ENCODE measurements around the gene PURB. TPM values are rescaled to one million over a fixed set of nuclear protein-coding genes. Genes with fewer than 3 reads are reported as not detected.
"Not testable (repeated sequence)": the region's sequence is repeated elsewhere in the genome, so short reads cannot be mapped to it uniquely, and the experiment has no call there.

The PURB gene
- total and polyA plus RNA-seq, 2 donors, result 13.3 to 54.9 TPM

- DNase-seq (ENCODE audit: extremely low spot score), result no peak
- Histone ChIP-seq H3K4me3 (ENCODE audit: low read depth, low read length) (no peak overlapping the region), H3K4me1 (ENCODE audit: insufficient read depth) (no peaks in the 10 kb centered on the region), H3K36me3 (ENCODE audit: insufficient read depth) (no peaks in the 10 kb centered on the region), H3K27ac (ENCODE audit: low read depth) (no peak overlapping the region)
- 48% methylated on average over 3 of the region's 3 CpGs for WGBS
Measured at GRCh38 chr7:44882899-44883298, 2.4 kb downstream of the PURB start.

- no peaks in the 10 kb centered on the region for H3K4me1 ChIP-seq (ENCODE audit: insufficient read depth)
- peak overlapping the region; percentile 19 for H3K27ac ChIP-seq (ENCODE audit: low read depth)
- DNase-seq (ENCODE audit: extremely low spot score), result no peak
- H3K4me3 ChIP-seq (ENCODE audit: low read depth, low read length), result peak overlapping the region; percentile 13
- no peaks in the 10 kb centered on the region for H3K36me3 ChIP-seq (ENCODE audit: insufficient read depth)
Measured at GRCh38 chr7:44881610-44882009, 3.7 kb downstream of the PURB start.

- WGBS, result 35% methylated on average over 1 of the region's 1 CpG
- no peak overlapping the region for H3K4me3 ChIP-seq (ENCODE audit: low read depth, low read length)
- no peak for DNase-seq (ENCODE audit: extremely low spot score)
- H3K36me3 ChIP-seq (ENCODE audit: insufficient read depth), result no peaks in the 10 kb centered on the region
- no peaks in the 10 kb centered on the region for H3K4me1 ChIP-seq (ENCODE audit: insufficient read depth)
- H3K27ac ChIP-seq (ENCODE audit: low read depth), result no peak overlapping the region
Measured at GRCh38 chr7:44881066-44881600, 4.2 kb downstream of the PURB start.

- H3K36me3 ChIP-seq (ENCODE audit: insufficient read depth), result no peaks in the 10 kb centered on the region
- no peaks in the 10 kb centered on the region for H3K4me1 ChIP-seq (ENCODE audit: insufficient read depth)
- no peak overlapping the region for H3K4me3 ChIP-seq (ENCODE audit: low read depth, low read length)
- 38% methylated on average over 4 of the region's 4 CpGs for WGBS
- H3K27ac ChIP-seq (ENCODE audit: low read depth), result no peak overlapping the region
- DNase-seq (ENCODE audit: extremely low spot score), result no peak
Measured at GRCh38 chr7:44880317-44881018, 4.9 kb downstream of the PURB start.

- Histone ChIP-seq H3K4me3 (ENCODE audit: low read depth, low read length) (no peak overlapping the region), H3K27ac (ENCODE audit: low read depth) (no peak overlapping the region), H3K4me1 (ENCODE audit: insufficient read depth) (no peaks in the 10 kb centered on the region), H3K36me3 (ENCODE audit: insufficient read depth) (no peaks in the 10 kb centered on the region)
- no peak for DNase-seq (ENCODE audit: extremely low spot score)
- WGBS, result 75% methylated on average over 4 of the region's 4 CpGs
Measured at GRCh38 chr7:44876393-44876792, 8.9 kb downstream of the PURB start.

GRCh38 chr7:44875241-44875640 is 10.1 kb downstream of the PURB start:
- H3K27ac ChIP-seq (ENCODE audit: low read depth), result no peak overlapping the region
- 82% methylated on average over 11 of the region's 11 CpGs for WGBS
- H3K4me3 ChIP-seq (ENCODE audit: low read depth, low read length), result no peak overlapping the region
- no peaks in the 10 kb centered on the region for H3K4me1 ChIP-seq (ENCODE audit: insufficient read depth)
- no peaks in the 10 kb centered on the region for H3K36me3 ChIP-seq (ENCODE audit: insufficient read depth)
- no peak for DNase-seq (ENCODE audit: extremely low spot score)

GRCh38 chr7:44872787-44873186 is 12.5 kb downstream of the PURB start:
- H3K27ac ChIP-seq (ENCODE audit: low read depth), result no peak overlapping the region
- H3K4me3 ChIP-seq (ENCODE audit: low read depth, low read length), result no peak overlapping the region
- 98% methylated on average over 1 of the region's 1 CpG for WGBS

GRCh38 chr7:44871918-44872317 is 13.4 kb downstream of the PURB start:
- not testable (repeated sequence) for DNase-seq (ENCODE audit: extremely low spot score); H3K4me1 ChIP-seq (ENCODE audit: insufficient read depth); H3K36me3 ChIP-seq (ENCODE audit: insufficient read depth); H3K27ac ChIP-seq (ENCODE audit: low read depth); H3K4me3 ChIP-seq (ENCODE audit: low read depth, low read length)
- WGBS, result 95% methylated on average over 23 of the region's 23 CpGs

More at GRCh38 chr7:44872787-44873186, 12.5 kb downstream of the PURB start:
- Histone ChIP-seq H3K36me3 (ENCODE audit: insufficient read depth) (no peaks in the 10 kb centered on the region), H3K4me1 (ENCODE audit: insufficient read depth) (no peaks in the 10 kb centered on the region)
- DNase-seq (ENCODE audit: extremely low spot score), result no peak

GRCh38 chr7:44870780-44871179 is 14.6 kb downstream of the PURB start:
- H3K27ac ChIP-seq (ENCODE audit: low read depth); DNase-seq (ENCODE audit: extremely low spot score); H3K4me3 ChIP-seq (ENCODE audit: low read depth, low read length); H3K36me3 ChIP-seq (ENCODE audit: insufficient read depth); H3K4me1 ChIP-seq (ENCODE audit: insufficient read depth): not testable (repeated sequence)
- 93% methylated on average over 29 of the region's 29 CpGs for WGBS

- WGBS, result 87% methylated on average over 3 of the region's 3 CpGs
- H3K27ac ChIP-seq (ENCODE audit: low read depth); DNase-seq (ENCODE audit: extremely low spot score); H3K36me3 ChIP-seq (ENCODE audit: insufficient read depth); H3K4me1 ChIP-seq (ENCODE audit: insufficient read depth); H3K4me3 ChIP-seq (ENCODE audit: low read depth, low read length): not testable (repeated sequence)
Measured at GRCh38 chr7:44870336-44870735, 15.0 kb downstream of the PURB start.

- Histone ChIP-seq H3K4me1 (ENCODE audit: insufficient read depth) (no peaks in the 10 kb centered on the region), H3K4me3 (ENCODE audit: low read depth, low read length) (no peak overlapping the region), H3K36me3 (ENCODE audit: insufficient read depth) (no peaks in the 10 kb centered on the region), H3K27ac (ENCODE audit: low read depth) (no peak overlapping the region)
- no peak for DNase-seq (ENCODE audit: extremely low spot score)
- 50% methylated on average over 4 of the region's 4 CpGs for WGBS
Measured at GRCh38 chr7:44867073-44867995, 18.0 kb downstream of the PURB start.

GRCh38 chr7:44861949-44862348 is 23.4 kb downstream of the PURB start:
- not testable (repeated sequence) for H3K4me3 ChIP-seq (ENCODE audit: low read depth, low read length); H3K36me3 ChIP-seq (ENCODE audit: insufficient read depth); H3K27ac ChIP-seq (ENCODE audit: low read depth); H3K4me1 ChIP-seq (ENCODE audit: insufficient read depth); DNase-seq (ENCODE audit: extremely low spot score)
- WGBS, result 53% methylated on average over 4 of the region's 4 CpGs

- no peak for DNase-seq (ENCODE audit: extremely low spot score)
- H3K4me1 ChIP-seq (ENCODE audit: insufficient read depth), result no peaks in the 10 kb centered on the region
- H3K27ac ChIP-seq (ENCODE audit: low read depth), result no peak overlapping the region
- H3K4me3 ChIP-seq (ENCODE audit: low read depth, low read length), result no peak overlapping the region
- 81% methylated on average over 2 of the region's 2 CpGs for WGBS
- no peaks in the 10 kb centered on the region for H3K36me3 ChIP-seq (ENCODE audit: insufficient read depth)
Measured at GRCh38 chr7:44858161-44858560, 27.2 kb downstream of the PURB start.

Data from urinary bladder (tissue), 4 donors.